ENCODE results near the gene FAM3C. TPM values are rescaled to one million over a fixed set of nuclear protein-coding genes. Genes with fewer than 3 reads are reported as not detected.
A peak's percentile ranks its signal among the peaks of the same experiment; 100 is the strongest.

FAM3C gene
- total RNA-seq, 1 donor from 2014 or later, result 59.3 TPM

DNA sequence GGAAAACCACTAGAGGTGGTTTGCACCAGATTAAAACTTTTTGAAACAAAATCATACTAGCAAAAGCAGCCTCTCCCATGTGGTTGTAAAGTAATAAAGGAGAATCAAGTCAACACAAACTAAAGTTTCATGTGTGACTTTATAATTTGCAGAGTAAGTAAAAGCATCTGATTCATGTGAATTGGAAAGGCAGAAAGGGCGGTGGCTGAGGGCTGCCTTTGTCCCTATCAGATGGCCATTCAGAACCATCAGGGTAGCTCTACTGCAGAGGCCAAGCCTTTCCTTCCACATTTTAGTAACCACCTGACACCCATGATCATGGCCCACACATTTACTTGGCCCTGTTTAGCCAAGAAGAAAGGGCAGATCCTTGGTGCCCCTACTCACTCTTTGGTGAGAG, 51.6 kb downstream of the FAM3C start:
- intact Hi-C loops (cut with micrococcal nuclease), result no loop called here
- Mint-ChIP-seq H3K27me3 (no peaks in the 10 kb centered on the region), H3K36me3 (ENCODE audit: low read depth) (peaks cover 45% of the 10 kb centered on the region), H3K4me1 (peaks cover 4% of the 10 kb centered on the region), H3K27ac (peak overlapping the region; percentile 56), H3K4me3 (no peak overlapping the region), H3K9me3 (no peaks in the 10 kb centered on the region)
- TF ChIP-seq, protein P1, sequence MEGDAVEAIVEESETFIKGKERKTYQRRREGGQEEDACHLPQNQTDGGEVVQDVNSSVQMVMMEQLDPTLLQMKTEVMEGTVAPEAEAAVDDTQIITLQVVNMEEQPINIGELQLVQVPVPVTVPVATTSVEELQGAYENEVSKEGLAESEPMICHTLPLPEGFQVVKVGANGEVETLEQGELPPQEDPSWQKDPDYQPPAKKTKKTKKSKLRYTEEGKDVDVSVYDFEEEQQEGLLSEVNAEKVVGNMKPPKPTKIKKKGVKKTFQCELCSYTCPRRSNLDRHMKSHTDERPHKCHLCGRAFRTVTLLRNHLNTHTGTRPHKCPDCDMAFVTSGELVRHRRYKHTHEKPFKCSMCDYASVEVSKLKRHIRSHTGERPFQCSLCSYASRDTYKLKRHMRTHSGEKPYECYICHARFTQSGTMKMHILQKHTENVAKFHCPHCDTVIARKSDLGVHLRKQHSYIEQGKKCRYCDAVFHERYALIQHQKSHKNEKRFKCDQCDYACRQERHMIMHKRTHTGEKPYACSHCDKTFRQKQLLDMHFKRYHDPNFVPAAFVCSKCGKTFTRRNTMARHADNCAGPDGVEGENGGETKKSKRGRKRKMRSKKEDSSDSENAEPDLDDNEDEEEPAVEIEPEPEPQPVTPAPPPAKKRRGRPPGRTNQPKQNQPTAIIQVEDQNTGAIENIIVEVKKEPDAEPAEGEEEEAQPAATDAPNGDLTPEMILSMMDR (IDR thresholded peaks at IDR 0.05), result no peak
- no peak for ATAC-seq (ENCODE audit: low read depth)
- CTCF ChIA-PET, result no interaction called here
- DNase-seq, result no peak
- POLR2A ChIA-PET, result no interaction called here

DNA sequence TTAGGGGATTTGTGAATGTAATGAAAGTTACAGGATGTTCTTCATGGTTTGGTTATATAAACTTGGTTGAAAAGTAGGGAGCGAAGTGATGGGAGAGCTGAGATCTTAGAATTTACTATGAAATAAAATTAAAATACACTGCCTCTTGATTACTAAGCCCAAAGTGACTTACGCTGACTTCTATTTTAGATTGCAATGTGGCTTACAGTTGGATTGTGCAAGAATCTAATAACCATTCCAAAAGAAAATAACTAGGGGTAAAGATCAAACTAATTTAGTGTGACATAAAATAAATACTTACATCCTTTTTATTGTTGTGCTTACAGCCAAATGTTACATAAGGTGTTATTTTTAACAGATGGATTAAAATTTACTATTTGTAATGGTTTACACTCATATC, 52.0 kb downstream of the FAM3C start:
- ATAC-seq (ENCODE audit: low read depth) (no peak), DNase-seq (no peak)
- CTCF ChIA-PET, result no interaction called here
- Mint-ChIP-seq H3K36me3 (ENCODE audit: low read depth) (peaks cover 48% of the 10 kb centered on the region), H3K27me3 (no peaks in the 10 kb centered on the region), H3K27ac (no peak overlapping the region), H3K4me3 (no peak overlapping the region), H3K4me1 (peaks cover 4% of the 10 kb centered on the region), H3K9me3 (no peaks in the 10 kb centered on the region)
- TF ChIP-seq, protein P1 (IDR thresholded peaks at IDR 0.05), result no peak
- POLR2A ChIA-PET, result no interaction called here
- intact Hi-C loops (cut with micrococcal nuclease), result no loop called here

DNA sequence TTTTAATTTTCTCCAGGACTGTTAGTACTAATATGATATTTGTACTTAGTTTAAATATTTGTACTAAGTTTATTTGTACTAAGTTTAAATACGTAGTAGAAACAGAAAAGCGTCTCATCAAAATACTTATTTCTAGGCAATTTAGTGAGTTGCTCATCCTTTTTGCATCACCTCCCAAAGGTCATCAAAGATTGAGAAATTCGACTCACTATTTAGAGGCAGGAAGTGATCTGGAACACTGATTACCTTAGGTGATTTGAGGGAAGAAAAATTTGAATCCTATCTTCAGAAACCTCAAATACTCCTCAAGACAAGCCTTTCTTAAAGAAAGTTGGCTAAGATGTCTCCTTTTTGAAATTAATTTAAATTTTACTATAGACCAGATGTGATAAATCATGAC, 52.8 kb downstream of the FAM3C start:
- no peak for DNase-seq
- H3K4me3 Mint-ChIP-seq, result no peak overlapping the region
- no peak overlapping the region for H3K27ac Mint-ChIP-seq
- ChIA-PET POLR2A (no interaction called here), CTCF (no interaction called here)
- no peak for ATAC-seq (ENCODE audit: low read depth)
- TF ChIP-seq, protein P1 (IDR thresholded peaks at IDR 0.05), result no peak
- intact Hi-C loops (cut with micrococcal nuclease), result loop anchor here (2.0 kb wide), 1 partner anchor 15 kb away; no protein-coding TSS in a partner anchor
- H3K36me3 Mint-ChIP-seq (ENCODE audit: low read depth), result peaks cover 55% of the 10 kb centered on the region
- no peaks in the 10 kb centered on the region for H3K27me3 Mint-ChIP-seq
- peaks cover 4% of the 10 kb centered on the region for H3K4me1 Mint-ChIP-seq
- H3K9me3 Mint-ChIP-seq, result no peaks in the 10 kb centered on the region

DNA sequence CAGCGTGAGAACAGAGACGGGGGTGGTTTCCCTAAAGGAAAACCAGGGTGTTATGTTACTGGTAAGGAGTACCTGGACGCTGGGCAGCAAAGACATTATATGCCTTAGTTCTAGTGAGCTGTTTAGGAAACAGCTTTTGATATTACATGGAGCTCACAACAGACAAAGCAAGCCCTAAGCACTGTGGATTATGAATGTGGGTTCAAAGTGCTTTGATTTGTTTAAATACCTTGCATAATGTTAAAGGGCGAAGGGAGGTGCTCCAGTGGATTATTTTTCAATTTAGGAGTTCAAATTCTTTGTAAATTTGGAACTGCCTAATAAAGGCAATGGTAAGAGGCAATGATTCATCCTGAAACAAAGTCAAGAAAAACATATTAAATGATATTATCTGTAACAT, 53.5 kb downstream of the FAM3C start:
- no peak for DNase-seq
- intact Hi-C loops (cut with micrococcal nuclease), result loop anchor here (2.0 kb wide), 1 partner anchor 16 kb away; no protein-coding TSS in a partner anchor
- peaks cover 4% of the 10 kb centered on the region for H3K4me1 Mint-ChIP-seq
- TF ChIP-seq, protein P1 (IDR thresholded peaks at IDR 0.05), result no peak
- ChIA-PET POLR2A (no interaction called here), CTCF (interaction anchor here (1.2 kb wide), 1 partner anchor 179 kb away, joined by 3 read pairs; no protein-coding TSS in a partner anchor)
- H3K27me3 Mint-ChIP-seq, result no peaks in the 10 kb centered on the region
- H3K27ac Mint-ChIP-seq, result peak overlapping the region; percentile 9
- no peak for ATAC-seq (ENCODE audit: low read depth)
- H3K9me3 Mint-ChIP-seq, result no peaks in the 10 kb centered on the region
- H3K36me3 Mint-ChIP-seq (ENCODE audit: low read depth), result peaks cover 57% of the 10 kb centered on the region
- H3K4me3 Mint-ChIP-seq, result no peak overlapping the region

DNA sequence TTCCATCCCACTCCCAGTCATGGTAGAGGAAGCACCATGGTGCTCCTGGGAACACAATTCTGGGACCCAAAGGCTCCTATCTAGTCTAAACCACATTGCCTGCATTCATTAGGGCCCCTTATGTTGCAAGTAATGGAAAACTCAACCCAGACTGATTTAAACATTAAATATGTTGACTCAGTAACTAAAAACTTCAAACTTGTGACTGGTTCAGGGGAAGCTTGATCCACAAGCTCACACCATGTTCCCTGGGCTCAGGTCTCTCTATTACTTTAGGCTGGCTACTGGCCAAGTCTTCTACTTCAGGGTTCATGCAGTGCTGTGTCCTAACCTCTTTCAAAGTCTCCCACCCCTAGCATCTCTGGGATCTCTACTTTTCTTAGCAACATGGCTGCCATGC, 54.2 kb downstream of the FAM3C start:
- CTCF ChIA-PET, result interaction anchor here (1.2 kb wide), 1 partner anchor 178 kb away, joined by 3 read pairs; no protein-coding TSS in a partner anchor
- TF ChIP-seq, protein P1 (IDR thresholded peaks at IDR 0.05), result no peak
- H3K4me3 Mint-ChIP-seq, result no peak overlapping the region
- H3K36me3 Mint-ChIP-seq (ENCODE audit: low read depth), result peaks cover 50% of the 10 kb centered on the region
- intact Hi-C loops (cut with micrococcal nuclease), result loop anchor here (2.0 kb wide), 1 partner anchor 17 kb away; no protein-coding TSS in a partner anchor
- no peaks in the 10 kb centered on the region for H3K27me3 Mint-ChIP-seq
- H3K4me1 Mint-ChIP-seq, result peaks cover 10% of the 10 kb centered on the region
- no peak for ATAC-seq (ENCODE audit: low read depth)
- no peaks in the 10 kb centered on the region for H3K9me3 Mint-ChIP-seq
- POLR2A ChIA-PET, result interaction anchor here (0.7 kb wide), 1 partner anchor 134 kb away, joined by 5 read pairs; no protein-coding TSS in a partner anchor
- DNase-seq, result no peak
- peak overlapping the region; percentile 9 for H3K27ac Mint-ChIP-seq

Measured in activated B cell treated with CpG ODN at 0.5 μM for 24 hours (primary cell).